Naive B cell (primary cell): Measurements from ENCODE around the gene ILDR1. TPM values are rescaled to one million over a fixed set of nuclear protein-coding genes. Genes with fewer than 3 reads are reported as not detected.

Experiments
- ATAC-seq, 2 donors: fragments of 150-1000 bp; cut with Tn5 transposase; 2 replicates each; pipeline ENCODE4 v1.10.0; 2021; ENCODE audit warnings: low read depth in 2 of 2, mild to moderate bottlenecking in 2 of 2, moderate library complexity in 2 of 2
- DNase-seq: peaks from one replicate; pipeline ENCODE4 v3.0.0; 2022
- H3K27ac Mint-ChIP-seq, 6 donors: one replicate each; pipeline ENCODE4 v1.8.0; 2020 to 2022; ENCODE audit warnings: mild to moderate bottlenecking in 6 of 6, mixed read lengths in 6 of 6, moderate library complexity in 5 of 6, inconsistent platforms in 2 of 6
- H3K27me3 Mint-ChIP-seq, 3 donors: one replicate each; pipeline ENCODE4 v1.8.0; 2021 to 2022; ENCODE audit warnings: mixed read lengths in 3 of 3, mild to moderate bottlenecking in 1 of 3
- H3K36me3 Mint-ChIP-seq, 2 donors: one replicate each; pipeline ENCODE4 v1.8.0; 2020 to 2022; ENCODE audit warnings: mixed read lengths in 2 of 2, inconsistent platforms in 1 of 2, mild to moderate bottlenecking in 1 of 2
- H3K4me1 Mint-ChIP-seq, 3 donors: one replicate each; pipeline ENCODE4 v1.8.0; 2020 to 2022; ENCODE audit warnings: mixed read lengths in 3 of 3, inconsistent platforms in 1 of 3, mild to moderate bottlenecking in 1 of 3, moderate library complexity in 1 of 3
- H3K4me3 Mint-ChIP-seq, 8 donors: one replicate each; pipeline ENCODE4 v1.8.0; 2020 to 2022; ENCODE audit warnings: mild to moderate bottlenecking in 8 of 8, mixed read lengths in 8 of 8, moderate library complexity in 8 of 8, inconsistent platforms in 2 of 8
- H3K9me3 Mint-ChIP-seq, 7 donors: one replicate each; pipeline ENCODE4 v1.8.0; 2020 to 2022; ENCODE audit warnings: mixed read lengths in 7 of 7, mild to moderate bottlenecking in 5 of 7, inconsistent platforms in 2 of 7, moderate library complexity in 1 of 7
- polyA plus RNA-seq, 6 donors: library from polyadenylated mRNA; unstranded; fragments of 300-500 nt; fragmentation: Illumina TruSeq; gene quantifications; one replicate each; pipeline ENCODE4 v1.2.3, GENCODE V29; 2021; ENCODE audit warnings: low read depth in 6 of 6

ILDR1 gene
- polyA plus RNA-seq, 6 donors from 2014 or later, result 0.18 to 1.6 (median 0.67) TPM; not detected in 1

GRCh38 chr3:121976727-121977126 is 45.3 kb downstream of the ILDR1 start:
- H3K4me3 Mint-ChIP-seq, result no peak overlapping the region
- ATAC-seq (no peak), DNase-seq (no peak)
- H3K27me3 Mint-ChIP-seq, result no peaks in the 10 kb centered on the region
- peaks cover 9 to 27% of the 10 kb centered on the region in 2 donors for H3K36me3 Mint-ChIP-seq
- peaks cover 4 to 38% (median 20%) of the 10 kb centered on the region in 7 donors for H3K9me3 Mint-ChIP-seq
- peaks cover 13 to 23% (median 23%) of the 10 kb centered on the region in 3 donors for H3K4me1 Mint-ChIP-seq
- H3K27ac Mint-ChIP-seq, result peak overlapping the region in 1 of 6 donors; percentile 15

GRCh38 chr3:121975702-121976302 is 46.2 kb downstream of the ILDR1 start:
- no peak for ATAC-seq
- Mint-ChIP-seq H3K4me1 (peaks cover 10 to 19% (median 19%) of the 10 kb centered on the region in 3 donors), H3K4me3 (no peak overlapping the region), H3K27ac (peak overlapping the region in 1 of 6 donors; percentile 8), H3K27me3 (no peaks in the 10 kb centered on the region), H3K36me3 (peaks cover 9 to 27% of the 10 kb centered on the region in 2 donors), H3K9me3 (peaks cover 4 to 38% (median 20%) of the 10 kb centered on the region in 7 donors)
- DNase-seq, result no peak

- DNase-seq, result no peak
- Mint-ChIP-seq H3K4me1 (peaks cover 8 to 15% (median 11%) of the 10 kb centered on the region in 3 donors), H3K27me3 (no peaks in the 10 kb centered on the region), H3K36me3 (peaks cover 9 to 27% of the 10 kb centered on the region in 2 donors), H3K27ac (no peak overlapping the region), H3K9me3 (peaks cover 4 to 38% (median 20%) of the 10 kb centered on the region in 7 donors), H3K4me3 (peak overlapping the region in 1 of 8 donors; percentile 16)
- ATAC-seq, result no peak
Observed at GRCh38 chr3:121974601-121975111, 47.4 kb downstream of the ILDR1 start.

DNA sequence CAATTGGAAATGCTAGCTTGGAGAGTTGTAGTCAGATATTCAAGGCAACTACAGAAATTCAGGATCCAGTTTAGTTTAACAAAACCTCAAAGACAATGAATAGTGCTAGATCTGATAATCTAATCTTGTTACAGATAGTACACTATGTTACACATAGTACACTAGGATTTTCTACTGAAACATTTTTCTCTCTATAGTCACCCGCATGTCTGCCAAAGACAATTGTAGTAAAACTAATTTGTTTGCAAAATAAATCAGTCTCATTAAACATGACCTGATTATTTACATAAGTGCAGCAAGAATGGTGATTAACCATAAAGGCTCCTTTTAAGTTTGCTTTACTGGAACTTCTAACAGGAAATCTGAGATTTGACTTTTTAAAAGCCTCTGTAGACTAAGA is 52.0 kb downstream of the ILDR1 start:
- no peak for DNase-seq
- ATAC-seq, result no peak
- Mint-ChIP-seq H3K4me3 (no peak overlapping the region), H3K4me1 (peaks cover 0 to 9% (median 4%) of the 10 kb centered on the region in 3 donors), H3K27me3 (no peaks in the 10 kb centered on the region), H3K27ac (no peak overlapping the region), H3K36me3 (peaks cover 12 to 22% of the 10 kb centered on the region in 2 donors), H3K9me3 (peaks cover 10 to 32% (median 21%) of the 10 kb centered on the region in 7 donors)

DNA sequence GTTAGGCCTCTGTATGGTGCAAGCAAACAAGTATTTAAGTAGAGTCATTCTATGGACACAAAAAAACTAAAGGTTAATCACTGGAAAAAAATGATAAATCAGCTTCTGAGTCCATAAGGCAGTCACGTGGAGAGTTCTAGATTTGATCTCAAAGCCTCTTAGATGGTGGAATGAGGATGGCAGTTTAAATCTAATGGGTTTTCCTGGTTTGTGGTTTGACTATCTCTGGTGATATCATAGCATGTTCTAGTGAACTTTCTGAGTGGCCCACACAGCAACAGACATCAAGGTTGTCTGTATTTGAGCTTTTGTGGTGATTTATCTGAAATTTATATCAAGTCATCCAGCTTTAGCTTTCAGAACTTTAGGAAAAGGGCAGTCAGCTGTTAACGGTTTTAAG is 52.4 kb downstream of the ILDR1 start:
- DNase-seq (no peak), ATAC-seq (no peak)
- Mint-ChIP-seq H3K27me3 (no peaks in the 10 kb centered on the region), H3K4me3 (no peak overlapping the region), H3K27ac (peak overlapping the region in 1 of 6 donors; percentile 63), H3K4me1 (peaks cover 0 to 9% (median 4%) of the 10 kb centered on the region in 3 donors), H3K36me3 (peaks cover 16 to 18% of the 10 kb centered on the region in 2 donors), H3K9me3 (peaks cover 10 to 29% (median 17%) of the 10 kb centered on the region in 7 donors)

GRCh38 chr3:121963608-121964007 is 58.4 kb downstream of the ILDR1 start:
- no peaks in the 10 kb centered on the region for H3K27me3 Mint-ChIP-seq
- no peak overlapping the region for H3K4me3 Mint-ChIP-seq
- DNase-seq, result no peak
- H3K27ac Mint-ChIP-seq, result peak overlapping the region in 1 of 6 donors; percentile 49
- ATAC-seq, result no peak
- peaks cover 12 to 49% (median 23%) of the 10 kb centered on the region in 7 donors for H3K9me3 Mint-ChIP-seq
- H3K4me1 Mint-ChIP-seq, result peaks cover 0 to 7% (median 5%) of the 10 kb centered on the region in 3 donors
- peaks cover 13 to 42% of the 10 kb centered on the region in 2 donors for H3K36me3 Mint-ChIP-seq

GRCh38 chr3:121962443-121962842 is 59.6 kb downstream of the ILDR1 start:
- no peak overlapping the region for H3K27ac Mint-ChIP-seq
- ATAC-seq, result no peak
- peaks cover 14 to 49% (median 23%) of the 10 kb centered on the region in 7 donors for H3K9me3 Mint-ChIP-seq

GRCh38 chr3:121961283-121961682 is 60.8 kb downstream of the ILDR1 start:
- Mint-ChIP-seq H3K36me3 (peaks cover 32 to 59% of the 10 kb centered on the region in 2 donors), H3K4me3 (no peak overlapping the region), H3K27ac (no peak overlapping the region), H3K27me3 (no peaks in the 10 kb centered on the region), H3K4me1 (peaks cover 11 to 26% (median 24%) of the 10 kb centered on the region in 3 donors), H3K9me3 (peaks cover 12 to 40% (median 20%) of the 10 kb centered on the region in 7 donors)
- DNase-seq, result no peak
- no peak for ATAC-seq

More at GRCh38 chr3:121962443-121962842, 59.6 kb downstream of the ILDR1 start:
- Mint-ChIP-seq H3K27me3 (no peaks in the 10 kb centered on the region), H3K4me1 (peaks cover 4 to 15% (median 15%) of the 10 kb centered on the region in 3 donors), H3K36me3 (peaks cover 25 to 54% of the 10 kb centered on the region in 2 donors), H3K4me3 (no peak overlapping the region)
- no peak for DNase-seq

DNA sequence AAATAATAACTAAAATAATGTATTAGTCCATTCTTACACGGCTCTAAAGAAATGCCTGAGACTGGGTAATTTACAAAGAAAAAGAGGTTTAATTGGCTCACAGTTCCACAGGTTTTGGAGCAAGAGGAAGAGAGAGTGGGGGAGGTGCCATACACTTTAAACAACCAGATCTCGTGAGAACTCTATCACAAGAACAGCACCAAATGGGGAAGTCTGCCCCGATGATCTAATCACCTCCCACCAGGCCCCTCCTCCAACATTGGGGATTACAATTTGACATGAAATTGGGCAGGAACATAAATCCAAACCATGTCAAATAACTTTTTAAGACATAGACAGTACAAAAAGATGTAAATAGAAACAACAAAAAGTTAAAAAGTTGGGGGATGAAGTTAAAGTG is 63.2 kb downstream of the ILDR1 start:
- peaks cover 6 to 24% (median 18%) of the 10 kb centered on the region in 7 donors for H3K9me3 Mint-ChIP-seq
- H3K27me3 Mint-ChIP-seq, result no peaks in the 10 kb centered on the region
- H3K4me1 Mint-ChIP-seq, result peaks cover 11 to 36% (median 30%) of the 10 kb centered on the region in 3 donors
- H3K27ac Mint-ChIP-seq, result no peak overlapping the region
- no peak for DNase-seq
- H3K4me3 Mint-ChIP-seq, result no peak overlapping the region
- H3K36me3 Mint-ChIP-seq, result peaks cover 38 to 40% of the 10 kb centered on the region in 2 donors
- no peak for ATAC-seq

GRCh38 chr3:121957674-121958415 is 64.2 kb downstream of the ILDR1 start:
- ATAC-seq (peak; percentile 75 to 89), DNase-seq (peak; percentile 28)
- H3K9me3 Mint-ChIP-seq, result peaks cover 5 to 26% (median 16%) of the 10 kb centered on the region in 7 donors

GRCh38 chr3:121956363-121956762 is 65.7 kb downstream of the ILDR1 start:
- H3K27ac Mint-ChIP-seq, result no peak overlapping the region
- H3K4me1 Mint-ChIP-seq, result peaks cover 11 to 36% (median 28%) of the 10 kb centered on the region in 3 donors
- H3K27me3 Mint-ChIP-seq, result no peaks in the 10 kb centered on the region
- ATAC-seq (no peak), DNase-seq (no peak)
- H3K36me3 Mint-ChIP-seq, result peaks cover 39 to 52% of the 10 kb centered on the region in 2 donors
- no peak overlapping the region for H3K4me3 Mint-ChIP-seq
- peaks cover 4 to 30% (median 20%) of the 10 kb centered on the region in 7 donors for H3K9me3 Mint-ChIP-seq

More at GRCh38 chr3:121957674-121958415, 64.2 kb downstream of the ILDR1 start:
- Mint-ChIP-seq H3K27ac (peak overlapping the region; percentile 44 to 87 (median 72)), H3K27me3 (no peaks in the 10 kb centered on the region), H3K36me3 (peaks cover 36 to 40% of the 10 kb centered on the region in 2 donors), H3K4me1 (peaks cover 11 to 36% (median 28%) of the 10 kb centered on the region in 3 donors), H3K4me3 (no peak overlapping the region)

DNA sequence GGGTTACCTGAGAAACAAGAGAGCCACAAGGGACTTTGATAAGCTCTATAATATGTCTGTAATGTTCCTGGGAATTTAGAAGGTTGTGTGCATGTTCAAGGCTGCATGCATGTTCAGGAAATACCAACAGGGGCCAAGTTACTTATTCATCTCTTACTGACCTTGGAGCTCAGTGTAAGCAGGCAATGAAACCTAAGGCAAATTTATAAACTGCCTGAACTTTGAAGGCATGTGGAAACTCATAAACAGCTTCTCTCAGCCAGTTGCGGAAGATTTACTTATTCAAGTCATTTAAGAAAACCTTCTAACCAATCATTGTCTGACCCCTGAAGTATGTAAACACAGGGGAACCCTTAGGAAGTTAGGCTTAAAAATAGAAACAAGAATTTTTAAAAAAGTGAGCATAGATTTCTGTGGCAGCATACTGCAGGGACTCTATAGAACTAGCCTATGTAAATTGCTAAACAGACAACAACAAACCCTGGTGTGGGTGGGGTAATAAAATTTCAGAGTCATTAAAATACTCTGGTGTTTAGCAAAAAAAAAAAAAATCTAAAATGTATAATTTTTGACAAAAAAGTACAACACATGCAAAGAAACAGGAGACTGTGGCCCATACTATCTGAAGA is 70.6 kb downstream of the ILDR1 start:
- peaks cover 25 to 38% of the 10 kb centered on the region in 2 donors for H3K36me3 Mint-ChIP-seq
- H3K27me3 Mint-ChIP-seq, result no peaks in the 10 kb centered on the region
- DNase-seq (no peak), ATAC-seq (no peak)
- H3K4me3 Mint-ChIP-seq, result no peak overlapping the region
- peaks cover 0 to 11% (median 5%) of the 10 kb centered on the region in 3 donors for H3K4me1 Mint-ChIP-seq
- peak overlapping the region in 1 of 6 donors; percentile 39 for H3K27ac Mint-ChIP-seq
- peaks cover 4 to 29% (median 20%) of the 10 kb centered on the region in 7 donors for H3K9me3 Mint-ChIP-seq

GRCh38 chr3:121948641-121949040 is 73.4 kb downstream of the ILDR1 start:
- H3K27ac Mint-ChIP-seq, result no peak overlapping the region
- H3K9me3 Mint-ChIP-seq, result peaks cover 4 to 29% (median 15%) of the 10 kb centered on the region in 7 donors
- peaks cover 25 to 26% of the 10 kb centered on the region in 2 donors for H3K36me3 Mint-ChIP-seq
- no peak for ATAC-seq
- no peak overlapping the region for H3K4me3 Mint-ChIP-seq
- no peaks in the 10 kb centered on the region for H3K4me1 Mint-ChIP-seq
- no peaks in the 10 kb centered on the region for H3K27me3 Mint-ChIP-seq
- DNase-seq, result no peak
